Measurements from ENCODE around the gene DAPK1.

GRCh38 chr9:87564111-87564510 lies 66.4 kb downstream of the DAPK1 start:
- TF ChIP-seq CTCF (IDR thresholded peaks at IDR 0.05) = no peak
- no peak for TF ChIP-seq POLR2A (IDR thresholded peaks at IDR 0.05)
